IPS DF 4.7 (cell line): Measurements from ENCODE around the gene TINAGL1.

ENCODE experiments used
- DNase-seq: peaks from one replicate; pipeline ENCODE4 v3.0.0-alpha.2; 2013; ENCODE audit warnings: low spot score; ENCODE audit errors: extremely low read depth

The TINAGL1 gene

GRCh38 chr1:31576201-31576669, at the start of gene TINAGL1:
Gene TINAGL1 (plus strand): TSS chr1:31576515. CDS start chr1:31577149, 634 bp downstream.
- no peak for DNase-seq

GRCh38 chr1:31529999-31530684, 46.2 kb upstream of the TINAGL1 start:
- no peak for DNase-seq

- no peak for DNase-seq
These were observed 44.9 kb upstream of the TINAGL1 start for GRCh38 chr1:31531177-31531999.

DNA sequence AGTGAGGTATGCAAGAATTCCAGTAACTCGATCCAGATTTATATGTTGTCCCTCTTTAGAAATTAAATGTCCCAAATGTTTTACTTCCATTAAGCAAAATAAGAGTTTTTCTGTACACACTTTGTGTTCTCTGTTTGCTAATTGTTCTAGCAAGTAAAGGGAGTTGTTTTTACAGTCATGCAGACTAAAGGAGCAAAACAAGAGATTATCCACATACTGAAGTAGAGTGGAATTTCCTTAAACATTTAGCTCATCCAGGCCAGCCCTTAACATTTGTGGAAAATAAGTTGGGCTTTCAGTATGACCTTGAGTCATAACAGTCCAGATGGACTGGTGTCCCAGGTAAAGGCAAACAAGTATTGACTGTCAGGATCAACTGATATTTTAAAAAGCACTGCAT, 44.1 kb upstream of the TINAGL1 start:
- DNase-seq: no peak

GRCh38 chr1:31535561-31535960, 40.8 kb upstream of the TINAGL1 start:
- DNase-seq: no peak

- DNase-seq: no peak
These were observed 37.0 kb upstream of the TINAGL1 start for GRCh38 chr1:31539329-31539728.

DNA sequence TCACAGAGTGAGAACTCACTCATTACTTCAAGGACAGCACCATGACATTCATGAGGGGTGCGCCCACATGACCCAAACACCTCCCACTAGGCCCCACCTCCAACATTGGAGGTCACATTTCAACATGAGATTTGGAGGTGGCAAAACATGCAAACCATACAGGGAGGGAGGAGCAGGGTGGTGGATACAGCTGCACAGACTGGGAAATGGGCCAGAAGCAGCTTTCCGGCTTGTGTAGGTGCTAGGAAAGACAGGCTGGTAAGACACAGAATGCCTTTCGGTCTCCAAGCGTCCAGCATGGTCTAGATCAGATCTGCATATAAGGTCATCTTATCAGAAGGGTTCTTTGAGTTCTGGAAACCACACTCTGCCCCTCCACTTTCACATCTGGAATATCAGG, 35.1 kb upstream of the TINAGL1 start:
- no peak for DNase-seq

GRCh38 chr1:31545927-31546540, 30.3 kb upstream of the TINAGL1 start:
- no peak for DNase-seq

GRCh38 chr1:31548534-31548906, 27.8 kb upstream of the TINAGL1 start:
- DNase-seq: no peak

DNA sequence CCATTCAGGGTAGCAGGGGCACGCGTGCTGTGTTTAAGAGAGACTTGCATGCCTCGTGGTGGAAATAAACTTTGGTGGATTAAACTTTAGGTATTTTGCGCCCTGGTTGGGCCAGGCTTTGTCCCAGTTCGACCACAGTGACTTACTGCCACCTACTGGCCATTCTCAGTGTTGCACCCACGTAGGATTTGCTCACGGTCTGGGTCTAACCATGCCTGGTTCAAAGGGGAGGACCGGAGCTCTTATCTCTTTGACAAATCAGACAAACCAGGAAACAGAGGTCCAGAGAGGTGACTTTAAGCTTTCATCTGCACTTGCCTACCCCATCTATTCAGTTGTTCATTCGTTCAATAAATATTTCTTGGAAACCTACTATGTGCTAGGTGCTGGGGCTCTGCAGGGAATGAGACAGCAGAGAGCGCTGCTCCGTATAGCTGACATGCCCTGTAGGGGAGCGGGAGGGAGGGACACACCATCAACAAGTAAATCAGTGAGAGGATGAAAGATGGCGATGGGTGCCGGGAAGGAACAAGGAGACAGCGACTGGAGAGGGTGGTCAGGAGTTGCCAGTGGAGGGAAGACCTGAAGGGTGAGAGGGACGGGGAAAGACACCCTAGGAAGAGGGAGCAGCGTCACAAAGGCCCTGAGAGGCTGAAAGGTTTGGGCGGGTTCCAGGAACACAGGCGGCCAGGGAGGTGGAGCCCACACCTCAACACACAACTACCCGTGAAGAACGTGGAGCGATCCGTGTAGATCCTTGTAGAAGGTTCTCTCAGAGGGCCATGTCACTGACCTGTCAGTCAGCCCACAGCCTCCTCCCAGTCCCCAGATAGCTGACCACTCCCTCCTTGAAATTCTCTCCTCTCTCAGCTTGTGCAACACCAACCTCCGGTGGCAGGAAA, 27.2 kb upstream of the TINAGL1 start:
- DNase-seq: peak; percentile 88

DNA sequence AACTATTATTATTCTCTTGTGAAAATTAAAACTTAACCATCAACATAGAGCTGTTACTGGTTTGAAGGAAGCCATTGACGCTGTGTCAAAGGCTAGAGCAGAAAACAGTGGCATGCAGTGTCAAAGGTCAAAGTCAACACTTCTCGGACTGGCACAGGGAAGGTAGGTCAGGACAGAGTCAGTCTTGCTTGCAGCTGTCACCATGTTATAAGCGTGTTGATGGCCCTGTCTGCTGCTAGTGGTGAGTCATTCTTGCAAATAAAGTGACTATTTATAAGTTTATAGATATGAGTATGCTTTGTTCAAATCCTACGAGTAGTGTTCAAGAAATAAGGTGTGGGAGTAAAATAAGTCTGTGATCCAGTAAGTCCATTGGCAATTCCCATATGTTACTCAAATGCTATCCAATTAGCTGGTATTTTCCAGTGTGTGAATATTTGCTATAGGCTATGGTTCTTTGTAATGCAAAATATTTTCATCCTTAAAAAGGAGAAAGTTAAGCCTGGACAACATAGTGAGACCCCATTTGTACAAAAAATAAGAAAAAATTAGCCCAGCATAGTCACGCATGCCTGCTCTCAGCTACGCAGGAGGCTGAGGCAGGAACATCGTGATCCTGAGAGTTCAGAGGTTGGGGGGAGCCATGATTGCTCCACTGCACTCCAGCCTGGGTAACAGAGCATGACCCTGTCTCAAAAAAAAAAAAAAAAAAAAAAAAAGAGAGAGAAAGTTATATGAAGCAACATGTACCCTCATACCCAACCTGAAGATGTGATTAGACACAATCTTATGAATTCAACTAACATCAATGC, 26.3 kb upstream of the TINAGL1 start:
- DNase-seq: no peak

DNA sequence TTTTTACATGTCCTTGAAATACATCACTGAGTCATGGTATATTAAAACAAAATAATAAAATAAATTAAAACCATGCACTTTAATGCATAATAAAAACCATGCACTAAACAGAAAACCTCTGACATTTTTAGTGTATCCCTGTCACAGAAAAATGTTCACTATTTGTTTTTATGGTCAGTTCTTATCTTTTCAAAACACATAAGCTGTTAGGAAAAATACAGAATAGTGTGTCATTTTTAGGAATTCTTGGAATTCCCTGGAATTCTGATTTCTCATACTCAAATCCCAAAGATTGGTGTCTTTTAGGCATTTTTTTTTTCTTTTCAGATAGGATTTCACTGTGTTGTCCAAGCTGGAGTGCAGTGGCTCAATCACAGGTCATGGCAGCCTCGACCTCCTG, 25.1 kb upstream of the TINAGL1 start:
- no peak for DNase-seq

DNA sequence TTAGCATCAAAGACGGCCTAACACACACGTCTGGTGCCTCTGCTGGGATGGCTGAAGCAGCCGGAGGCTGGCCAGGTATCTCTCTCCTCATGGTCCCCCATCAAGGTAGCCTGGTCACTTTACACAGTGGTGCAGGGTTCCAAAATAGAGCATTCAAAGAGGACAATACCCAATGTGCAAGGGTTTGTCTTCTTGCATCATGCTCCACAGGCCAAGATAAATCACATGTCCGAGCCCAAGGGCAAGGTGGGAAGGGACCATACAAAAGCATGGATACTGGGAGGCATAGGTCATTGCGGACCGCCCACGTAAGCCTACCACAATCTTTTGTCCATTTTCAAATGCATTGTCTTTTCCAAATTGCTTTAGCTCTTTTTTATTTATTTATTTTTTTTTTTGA, 23.8 kb upstream of the TINAGL1 start:
- DNase-seq: no peak

DNA sequence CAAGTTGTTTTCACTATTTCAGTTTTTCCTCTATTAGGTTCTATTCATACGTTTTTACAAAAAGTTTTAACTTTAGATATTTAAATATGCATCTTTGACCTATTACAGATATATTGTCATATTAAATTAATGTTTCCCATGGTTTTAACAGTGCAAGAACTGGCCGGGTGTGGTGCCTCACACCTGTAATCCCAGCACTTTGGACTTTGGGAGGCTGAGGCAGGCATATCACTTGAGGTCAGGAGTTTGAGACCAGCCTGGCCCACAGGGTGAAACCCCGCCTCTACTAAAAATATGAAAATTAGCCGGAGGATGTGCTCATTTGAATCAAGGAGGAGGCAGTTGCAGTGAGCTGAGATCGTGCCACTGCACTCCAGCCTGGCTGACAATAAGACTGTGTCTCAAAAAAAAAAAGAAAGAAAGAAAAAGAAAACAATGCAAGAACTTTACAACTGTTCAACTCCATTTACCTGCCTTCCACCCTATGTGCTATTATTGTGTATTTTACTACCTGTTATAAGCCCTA, 19.8 kb upstream of the TINAGL1 start:
- DNase-seq: no peak

- DNase-seq: no peak
These were observed 16.6 kb upstream of the TINAGL1 start for GRCh38 chr1:31559715-31560114.

DNA sequence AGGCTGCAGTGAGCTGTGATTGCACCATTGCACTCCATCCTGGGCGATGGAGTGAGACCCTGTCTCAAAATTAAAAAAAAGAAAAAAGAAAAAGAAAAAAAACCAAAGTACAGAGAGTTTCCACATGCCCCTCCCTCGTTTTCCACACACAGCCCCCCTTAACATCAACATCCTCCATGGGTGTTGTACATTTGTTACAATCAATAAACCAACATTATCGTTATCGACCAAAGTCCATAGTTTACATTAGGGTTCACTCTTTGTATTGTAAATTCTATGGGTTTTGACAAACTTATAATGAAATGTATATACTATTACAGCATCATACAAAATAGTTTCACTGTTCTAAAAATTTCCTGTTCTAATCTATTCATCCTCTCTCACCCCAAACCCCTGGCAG, 15.9 kb upstream of the TINAGL1 start:
- DNase-seq: no peak

- DNase-seq: no peak
These were observed 13.5 kb upstream of the TINAGL1 start for GRCh38 chr1:31562707-31563360.

DNA sequence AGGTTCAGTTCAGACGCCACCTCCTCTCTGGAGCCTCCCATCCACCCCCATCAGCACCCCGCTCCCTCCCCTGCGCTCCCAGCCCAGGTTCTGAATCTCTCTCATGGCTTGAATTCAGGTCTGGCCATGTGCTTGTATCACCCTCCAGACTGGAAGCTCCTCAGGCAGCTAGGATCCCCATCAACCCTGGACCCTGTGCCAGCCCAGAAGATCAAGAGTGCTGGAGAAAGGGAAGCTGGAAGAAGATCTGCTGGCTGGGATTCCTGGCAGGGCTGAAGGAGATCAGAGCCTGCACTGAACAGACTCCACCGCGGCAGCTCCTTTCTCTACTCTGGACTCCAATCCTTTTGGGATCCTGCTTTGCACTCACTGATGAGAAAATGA, 11.7 kb upstream of the TINAGL1 start:
- no peak for DNase-seq

DNA sequence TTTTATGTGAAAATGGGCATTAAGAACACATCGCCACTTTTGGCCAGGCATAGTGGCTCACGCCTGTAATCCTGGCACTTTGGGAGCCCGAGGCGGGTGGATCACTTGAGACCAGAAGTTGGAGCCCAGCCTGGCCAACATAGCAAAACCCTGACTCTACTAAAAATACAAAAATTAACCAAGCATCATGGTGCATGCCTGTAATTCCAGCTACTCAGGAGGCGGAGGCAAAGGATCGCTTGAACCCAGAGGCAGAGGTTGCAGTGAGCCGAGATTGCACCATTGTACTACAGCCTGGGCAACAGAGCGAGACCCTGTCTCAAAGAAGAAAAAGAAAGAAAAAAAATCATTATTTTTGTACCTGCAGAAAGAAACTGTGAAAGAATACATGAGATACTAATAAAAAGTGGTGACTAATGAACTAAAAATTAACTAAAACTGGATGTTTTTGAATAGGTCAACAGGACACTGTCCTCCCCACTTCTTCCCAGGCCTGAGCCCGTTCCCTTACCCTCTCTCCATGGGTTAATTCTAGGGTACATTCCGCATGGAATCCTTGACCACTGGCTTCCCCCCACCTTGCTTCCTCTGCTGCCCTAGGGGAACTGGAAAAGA, 8.3 kb upstream of the TINAGL1 start:
- DNase-seq: no peak
